GM21825 (cell line): Measurements from ENCODE around the gene TMEM14A.

Experiments used
- ATAC-seq: cut with Tn5 transposase; IDR thresholded peaks from one replicate; pipeline ENCODE4 v1.9.1; 2021; ENCODE audit warnings: mild to moderate bottlenecking, moderate library complexity; ENCODE audit not compliant: unreplicated experiment

The TMEM14A gene

GRCh38 chr6:52733172-52733571 lies 62.3 kb downstream of the TMEM14A start:
- no peak for ATAC-seq

GRCh38 chr6:52734072-52734471 lies 63.2 kb downstream of the TMEM14A start:
- no peak for ATAC-seq

GRCh38 chr6:52735071-52735470 lies 64.2 kb downstream of the TMEM14A start:
- no peak for ATAC-seq

- ATAC-seq = no peak
Measured at GRCh38 chr6:52736145-52736544, 65.2 kb downstream of the TMEM14A start.
